ENCODE measurements around the gene TNIP1. TPM values are rescaled to one million over a fixed set of nuclear protein-coding genes. Genes with fewer than 3 reads are reported as not detected.

Gene TNIP1
- total RNA-seq, 6 donors from 2014 or later = 109 to 166 (median 130) TPM

- no peaks in the 10 kb centered on the region for H3K9me3 ChIP-seq
- DNase-seq (no peak), ATAC-seq (ENCODE audit: low FRiP score in 2 of 2) (peak in 1 of 2 donors; percentile 28)
- H3K27me3 ChIP-seq = no peaks in the 10 kb centered on the region
- peaks cover 18 to 26% (median 22%) of the 10 kb centered on the region in 4 donors for H3K4me1 ChIP-seq
- TF ChIP-seq POLR2AphosphoS5 (IDR thresholded peaks at IDR 0.05) (no peak), EP300 (IDR thresholded peaks at IDR 0.05) (no peak), POLR2A (IDR thresholded peaks at IDR 0.05) (no peak)
- TF ChIP-seq, protein P1, sequence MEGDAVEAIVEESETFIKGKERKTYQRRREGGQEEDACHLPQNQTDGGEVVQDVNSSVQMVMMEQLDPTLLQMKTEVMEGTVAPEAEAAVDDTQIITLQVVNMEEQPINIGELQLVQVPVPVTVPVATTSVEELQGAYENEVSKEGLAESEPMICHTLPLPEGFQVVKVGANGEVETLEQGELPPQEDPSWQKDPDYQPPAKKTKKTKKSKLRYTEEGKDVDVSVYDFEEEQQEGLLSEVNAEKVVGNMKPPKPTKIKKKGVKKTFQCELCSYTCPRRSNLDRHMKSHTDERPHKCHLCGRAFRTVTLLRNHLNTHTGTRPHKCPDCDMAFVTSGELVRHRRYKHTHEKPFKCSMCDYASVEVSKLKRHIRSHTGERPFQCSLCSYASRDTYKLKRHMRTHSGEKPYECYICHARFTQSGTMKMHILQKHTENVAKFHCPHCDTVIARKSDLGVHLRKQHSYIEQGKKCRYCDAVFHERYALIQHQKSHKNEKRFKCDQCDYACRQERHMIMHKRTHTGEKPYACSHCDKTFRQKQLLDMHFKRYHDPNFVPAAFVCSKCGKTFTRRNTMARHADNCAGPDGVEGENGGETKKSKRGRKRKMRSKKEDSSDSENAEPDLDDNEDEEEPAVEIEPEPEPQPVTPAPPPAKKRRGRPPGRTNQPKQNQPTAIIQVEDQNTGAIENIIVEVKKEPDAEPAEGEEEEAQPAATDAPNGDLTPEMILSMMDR (IDR thresholded peaks at IDR 0.05) = no peak
- 72 to 75% methylated on average over 5 to 6 of the region's 6 CpGs for WGBS, 2 donors
- no peaks in the 10 kb centered on the region for H3K36me3 ChIP-seq
- no peak overlapping the region for H3K27ac ChIP-seq
- H3K4me3 ChIP-seq = no peak overlapping the region
Measured at GRCh38 chr5:151012862-151013261, 68.0 kb downstream of the TNIP1 start.

- peaks cover 34 to 47% (median 40%) of the 10 kb centered on the region in 4 donors for H3K4me1 ChIP-seq
- H3K27ac ChIP-seq = peak overlapping the region in 2 of 4 donors; percentile 85 to 87
Measured at GRCh38 chr5:151008906-151009305, 71.9 kb downstream of the TNIP1 start.

DNA sequence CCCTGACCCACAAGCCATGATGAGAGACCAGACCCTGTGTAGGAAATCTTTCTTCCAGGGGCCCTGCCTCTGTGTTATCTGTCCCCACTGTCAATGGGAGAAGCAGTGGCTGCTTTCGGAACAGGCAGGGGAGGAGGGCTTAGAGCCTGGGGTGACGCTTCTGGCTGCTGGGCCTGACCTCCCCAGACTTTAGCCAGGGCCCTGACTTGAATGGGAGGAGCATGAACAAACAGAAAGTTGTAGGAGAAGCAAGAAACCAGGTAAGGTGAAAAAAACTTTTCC lies 72.7 kb downstream of the TNIP1 start:
- ATAC-seq (ENCODE audit: low FRiP score in 2 of 2) (no peak), DNase-seq (no peak)
- Histone ChIP-seq H3K4me1 (peaks cover 34 to 47% (median 41%) of the 10 kb centered on the region in 4 donors), H3K9me3 (no peaks in the 10 kb centered on the region), H3K27me3 (no peaks in the 10 kb centered on the region), H3K27ac (peak overlapping the region; percentile 84 to 87 (median 86)), H3K36me3 (no peaks in the 10 kb centered on the region), H3K4me3 (no peak overlapping the region)
- 47 to 80% methylated on average over 2 of the region's 2 CpGs for WGBS, 2 donors
- TF ChIP-seq, protein P1 (IDR thresholded peaks at IDR 0.05) = no peak
- TF ChIP-seq POLR2A (IDR thresholded peaks at IDR 0.05) (no peak), EP300 (IDR thresholded peaks at IDR 0.05) (no peak), POLR2AphosphoS5 (IDR thresholded peaks at IDR 0.05) (no peak)

More at GRCh38 chr5:151008906-151009305, 71.9 kb downstream of the TNIP1 start:
- Histone ChIP-seq H3K27me3 (no peaks in the 10 kb centered on the region), H3K36me3 (no peaks in the 10 kb centered on the region), H3K9me3 (no peaks in the 10 kb centered on the region), H3K4me3 (no peak overlapping the region)
- ATAC-seq (ENCODE audit: low FRiP score in 2 of 2) = no peak
- TF ChIP-seq POLR2AphosphoS5 (IDR thresholded peaks at IDR 0.05) (no peak), POLR2A (IDR thresholded peaks at IDR 0.05) (no peak), EP300 (IDR thresholded peaks at IDR 0.05) (no peak)
- TF ChIP-seq, protein P1 (IDR thresholded peaks at IDR 0.05) = no peak
- no peak for DNase-seq
- 88 to 98% methylated on average over 4 of the region's 4 CpGs for WGBS, 2 donors

GRCh38 chr5:151007430-151008209 lies 73.2 kb downstream of the TNIP1 start:
- ATAC-seq (ENCODE audit: low FRiP score in 2 of 2) = no peak
- Histone ChIP-seq H3K36me3 (no peaks in the 10 kb centered on the region), H3K9me3 (no peaks in the 10 kb centered on the region), H3K27ac (peak overlapping the region; percentile 84 to 87 (median 86)), H3K4me1 (peaks cover 34 to 47% (median 43%) of the 10 kb centered on the region in 4 donors), H3K27me3 (no peaks in the 10 kb centered on the region), H3K4me3 (no peak overlapping the region)
- WGBS, 2 donors = 84% methylated on average over 7 of the region's 7 CpGs
- TF ChIP-seq POLR2AphosphoS5 (IDR thresholded peaks at IDR 0.05) (no peak), POLR2A (IDR thresholded peaks at IDR 0.05) (no peak), EP300 (IDR thresholded peaks at IDR 0.05) (no peak)
- TF ChIP-seq, protein P1 (IDR thresholded peaks at IDR 0.05) = no peak
- DNase-seq = no peak
